Fibroblast of upper back skin (primary cell): Measurements from ENCODE around the gene KIAA1671.
A peak's percentile ranks its signal among the peaks of the same experiment; 100 is the strongest.

Source experiments
- DNase-seq: peaks from one replicate; pipeline ENCODE4 v3.0.0-alpha.2; 2013

The KIAA1671 gene

GRCh38 chr22:25018009-25018408 lies 65.5 kb downstream of the KIAA1671 start:
- no peak for DNase-seq

- DNase-seq = no peak
Observed at GRCh38 chr22:25019427-25020184, 67.1 kb downstream of the KIAA1671 start.

GRCh38 chr22:25021409-25021808 lies 68.9 kb downstream of the KIAA1671 start:
- no peak for DNase-seq

GRCh38 chr22:25021976-25022711 lies 69.6 kb downstream of the KIAA1671 start:
- DNase-seq = no peak

GRCh38 chr22:25023879-25024278 lies 71.4 kb downstream of the KIAA1671 start:
- no peak for DNase-seq

- DNase-seq = no peak
Observed at GRCh38 chr22:25024895-25025294, 72.4 kb downstream of the KIAA1671 start.

- peak; percentile 15 for DNase-seq
Observed at GRCh38 chr22:25025491-25026400, 73.2 kb downstream of the KIAA1671 start.

- no peak for DNase-seq
Observed at GRCh38 chr22:25027043-25027906, 74.8 kb downstream of the KIAA1671 start.

GRCh38 chr22:25027959-25028840 lies 75.7 kb downstream of the KIAA1671 start:
- no peak for DNase-seq

GRCh38 chr22:25028841-25029141 lies 76.3 kb downstream of the KIAA1671 start:
- no peak for DNase-seq

- no peak for DNase-seq
Observed at GRCh38 chr22:25029181-25029580, 76.7 kb downstream of the KIAA1671 start.

- no peak for DNase-seq
Observed at GRCh38 chr22:25030636-25031035, 78.1 kb downstream of the KIAA1671 start.

- DNase-seq = no peak
Observed at GRCh38 chr22:25032066-25032465, 79.5 kb downstream of the KIAA1671 start.

GRCh38 chr22:25035715-25036114 lies 83.2 kb downstream of the KIAA1671 start:
- no peak for DNase-seq

GRCh38 chr22:25038239-25038638 lies 85.7 kb downstream of the KIAA1671 start:
- no peak for DNase-seq

GRCh38 chr22:25038771-25039170 lies 86.3 kb downstream of the KIAA1671 start:
- no peak for DNase-seq

GRCh38 chr22:25039255-25039654 lies 86.7 kb downstream of the KIAA1671 start:
- no peak for DNase-seq

GRCh38 chr22:25039754-25040153 lies 87.2 kb downstream of the KIAA1671 start:
- no peak for DNase-seq

GRCh38 chr22:25045159-25045558 lies 92.6 kb downstream of the KIAA1671 start:
- DNase-seq = no peak

GRCh38 chr22:25048071-25048470 lies 95.6 kb downstream of the KIAA1671 start:
- DNase-seq = no peak
